Embryonic facial prominence (tissue), 1 donor: ENCODE data around the gene INTS15.
"Not testable (repeated sequence)": the region's sequence is repeated elsewhere in the genome, so short reads cannot be mapped to it uniquely, and the experiment has no call there.

Experiments
- DNase-seq: peaks from one replicate; pipeline ENCODE4 v3.0.0-alpha.2; 2016; ENCODE audit errors: extremely low spot score

INTS15 gene

DNA sequence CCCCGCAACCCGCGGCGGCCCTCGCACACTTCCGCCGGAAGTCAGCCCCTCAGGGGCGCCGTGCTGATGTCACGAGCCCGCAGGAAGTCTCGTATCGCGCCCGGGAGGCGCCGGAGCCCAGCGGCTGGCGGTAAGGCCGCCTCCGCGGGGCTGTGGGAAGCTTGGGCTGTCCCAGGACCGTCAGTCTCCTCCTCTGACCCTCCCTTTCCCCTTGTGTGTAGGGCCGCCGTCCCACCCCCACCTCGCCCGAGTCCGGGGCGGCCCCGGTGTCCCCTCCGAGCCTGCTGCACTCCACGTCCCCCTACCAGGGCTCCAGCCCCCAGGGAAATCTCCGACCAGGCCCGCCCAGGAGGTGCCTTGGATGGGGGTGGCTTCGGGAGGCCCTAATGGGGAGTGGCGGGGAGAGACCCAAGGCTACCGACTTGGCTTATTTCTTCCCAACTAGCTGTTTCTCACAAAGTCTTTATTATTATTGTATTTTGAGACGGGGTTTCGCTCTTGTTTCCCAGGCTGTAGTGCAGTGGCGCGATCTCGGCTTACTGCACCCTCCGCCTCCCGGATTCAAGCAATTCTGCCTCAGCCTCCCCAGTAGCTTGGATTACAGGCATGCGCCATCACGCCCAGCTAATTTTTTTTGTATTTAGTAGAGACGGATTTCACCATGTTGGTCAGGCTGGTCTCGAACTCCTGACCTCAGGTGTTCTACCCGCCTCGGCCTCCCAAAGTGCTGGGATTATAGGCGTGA, 12.3 kb upstream of the INTS15 start, which contains the start of gene ZDHHC4:
Gene ZDHHC4, plus strand, starts transcription at position 86 of the 745 bp plus-strand sequence. CDS start 3,108 bp downstream, outside the sequence.
- DNase-seq = peak; percentile 59

DNA sequence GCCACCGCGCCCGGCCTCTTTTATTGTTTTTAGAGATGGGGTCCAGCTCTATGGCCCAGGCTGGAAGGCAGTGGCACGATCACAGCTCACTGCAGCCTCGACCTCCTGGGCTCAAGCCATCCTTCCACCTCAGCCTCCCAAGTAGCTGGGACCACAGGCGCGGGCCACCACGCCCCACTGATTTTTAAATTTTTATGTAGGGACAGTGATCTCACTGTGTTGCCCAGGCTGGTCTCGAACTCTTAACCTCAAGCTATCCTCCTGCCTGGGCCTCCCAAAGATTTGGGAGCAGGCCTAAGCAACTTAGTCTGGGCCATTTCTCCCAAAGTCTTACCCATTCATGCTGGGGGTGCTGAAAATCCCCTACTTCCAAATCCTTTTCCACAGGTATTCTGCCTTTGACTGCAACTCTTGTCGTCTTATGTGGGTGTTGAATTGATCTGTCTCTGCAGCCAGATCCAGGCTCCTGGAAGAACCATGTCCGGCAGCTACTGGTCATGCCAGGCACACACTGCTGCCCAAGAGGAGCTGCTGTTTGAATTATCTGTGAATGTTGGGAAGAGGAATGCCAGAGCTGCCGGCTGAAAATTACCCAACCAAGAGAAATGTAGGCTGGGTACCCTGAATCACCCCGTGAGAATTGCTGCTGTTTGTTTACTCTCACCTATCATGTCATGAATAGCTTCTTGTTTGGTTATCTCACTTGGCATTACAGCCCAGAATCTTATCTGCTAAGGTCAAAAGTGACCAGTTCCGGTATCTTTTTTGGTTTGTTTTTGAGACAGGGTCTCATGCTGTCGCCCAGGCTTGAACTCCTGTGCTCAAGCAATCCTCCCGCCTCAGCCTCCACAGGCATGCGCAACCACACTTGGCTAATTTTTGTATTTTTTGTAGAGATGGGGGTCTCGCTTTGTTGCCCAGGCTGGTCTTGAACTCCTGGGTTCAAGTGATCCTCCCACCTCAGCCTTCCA, 11.4 kb upstream of the INTS15 start:
- no peak for DNase-seq

DNA sequence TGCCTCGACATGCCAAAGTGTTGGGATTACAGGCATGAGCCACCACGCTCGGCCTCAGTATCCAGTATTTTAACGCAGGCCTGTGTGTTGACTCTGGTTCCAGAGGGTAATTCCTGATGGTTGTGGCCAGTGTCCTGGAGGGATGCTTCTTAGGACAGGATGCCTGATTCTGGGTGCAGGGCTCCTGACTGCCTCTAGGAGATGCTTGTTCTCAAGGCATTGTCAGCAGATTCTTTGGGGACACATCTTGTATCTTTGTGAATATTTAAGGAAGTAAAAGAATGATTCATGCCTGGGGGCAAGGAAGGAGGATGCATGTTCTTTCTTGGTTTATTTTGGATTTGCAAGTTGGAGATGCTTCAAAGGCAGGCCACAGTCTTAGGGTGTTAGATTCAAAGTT, 10.4 kb upstream of the INTS15 start:
- DNase-seq = no peak

DNA sequence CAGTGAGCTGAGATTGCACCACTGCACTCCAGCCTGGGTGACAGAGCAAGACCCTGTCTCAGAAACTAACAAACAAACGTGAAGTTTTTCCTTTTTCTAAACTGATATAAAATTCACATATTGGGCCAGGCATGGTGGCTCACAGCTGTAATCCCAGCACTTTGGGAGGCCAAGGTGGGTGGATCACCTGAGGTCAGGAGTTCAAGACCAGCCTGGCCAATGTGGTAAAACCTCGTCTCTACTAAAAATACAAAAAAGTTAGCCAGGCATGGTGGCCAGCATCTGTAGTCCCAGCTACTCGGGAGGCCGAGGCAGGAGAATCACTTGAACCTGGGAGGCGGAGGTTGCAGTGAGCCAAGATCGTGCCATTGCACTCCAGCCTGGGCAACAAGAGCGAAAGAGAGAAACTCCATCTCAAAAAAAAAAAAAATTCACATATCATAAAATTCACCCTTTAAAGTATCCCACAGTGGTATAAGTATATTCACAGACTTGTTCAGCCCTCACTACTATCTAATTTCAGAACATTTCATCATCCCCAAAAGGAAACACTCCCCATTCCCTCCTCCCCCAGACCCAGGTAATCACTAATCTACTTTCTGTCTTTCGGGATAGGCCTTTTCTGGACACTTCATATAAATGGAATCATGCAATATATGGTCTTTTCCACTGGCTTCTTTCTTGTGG, 3.9 kb upstream of the INTS15 start:
- DNase-seq = not testable (repeated sequence)

DNA sequence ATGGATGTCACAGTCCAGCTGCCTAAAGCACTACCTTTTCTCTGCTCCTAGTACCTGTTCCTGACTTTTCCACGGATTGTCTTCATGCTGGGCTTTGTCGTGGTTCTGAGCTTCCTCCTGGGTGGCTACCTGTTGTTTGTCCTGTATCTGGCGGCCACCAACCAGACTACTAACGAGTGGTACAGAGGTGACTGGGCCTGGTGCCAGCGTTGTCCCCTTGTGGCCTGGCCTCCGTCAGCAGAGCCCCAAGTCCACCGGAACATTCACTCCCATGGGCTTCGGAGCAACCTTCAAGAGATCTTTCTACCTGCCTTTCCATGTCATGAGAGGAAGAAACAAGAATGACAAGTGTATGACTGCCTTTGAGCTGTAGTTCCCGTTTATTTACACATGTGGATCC, 1.3 kb upstream of the INTS15 start:
- DNase-seq = no peak

DNA sequence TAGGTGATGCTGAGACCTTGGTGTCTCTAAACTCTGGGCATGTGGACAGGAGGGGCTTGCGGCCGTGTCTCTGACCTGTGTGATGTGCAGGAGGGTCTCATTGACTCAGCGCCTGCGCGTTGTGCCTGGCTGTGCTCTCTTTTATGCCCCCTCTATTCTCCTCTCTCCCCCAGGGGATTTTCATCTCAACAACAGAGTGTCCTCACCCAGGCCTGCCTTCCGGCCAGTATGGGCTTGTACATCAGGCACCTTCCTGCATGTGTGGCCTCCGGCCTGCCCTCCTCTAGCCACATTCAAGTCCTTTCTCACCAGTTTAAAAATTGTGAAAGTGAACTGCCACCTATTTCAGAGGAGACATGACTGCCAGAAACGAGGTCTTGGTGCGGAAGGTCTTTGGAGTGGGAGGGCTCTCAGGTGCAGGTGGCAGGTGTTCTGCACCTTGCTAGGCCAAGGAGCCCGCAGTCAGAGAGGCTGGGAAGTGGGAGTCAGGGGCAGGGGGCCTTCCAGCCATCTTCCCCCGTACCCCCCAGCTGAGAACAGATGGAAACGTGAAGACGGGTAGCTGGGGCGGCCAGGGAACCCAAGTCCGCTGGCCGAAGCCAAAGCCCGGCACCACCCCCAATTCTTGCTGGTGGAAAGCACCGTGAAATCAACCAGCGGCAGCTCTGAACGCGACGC, 531 bp upstream of the INTS15 start:
- DNase-seq = no peak

DNA sequence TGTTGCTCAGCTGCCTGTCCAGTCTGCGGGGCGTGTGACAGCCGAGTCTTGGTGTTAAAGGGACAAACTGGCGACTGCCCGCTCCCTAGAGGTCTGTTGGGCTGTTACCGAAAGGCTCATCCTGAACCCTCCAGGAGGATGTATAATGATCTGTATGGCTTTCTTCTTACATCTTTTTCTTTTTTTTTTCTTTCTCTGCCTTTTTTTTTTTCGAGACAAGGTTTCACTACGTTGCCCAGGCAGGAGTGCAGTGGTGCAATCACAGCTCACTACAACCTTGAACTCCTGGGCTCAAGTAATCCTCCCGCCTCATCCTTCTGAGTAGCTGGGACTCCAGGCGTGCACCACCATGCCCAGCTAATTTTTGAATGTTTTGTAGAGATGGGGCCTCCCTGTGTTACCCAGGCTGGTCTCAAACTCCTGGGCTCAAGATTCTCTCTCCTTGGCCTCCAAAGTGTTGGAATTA, 857 bp downstream of the INTS15 start:
- DNase-seq = no peak

DNA sequence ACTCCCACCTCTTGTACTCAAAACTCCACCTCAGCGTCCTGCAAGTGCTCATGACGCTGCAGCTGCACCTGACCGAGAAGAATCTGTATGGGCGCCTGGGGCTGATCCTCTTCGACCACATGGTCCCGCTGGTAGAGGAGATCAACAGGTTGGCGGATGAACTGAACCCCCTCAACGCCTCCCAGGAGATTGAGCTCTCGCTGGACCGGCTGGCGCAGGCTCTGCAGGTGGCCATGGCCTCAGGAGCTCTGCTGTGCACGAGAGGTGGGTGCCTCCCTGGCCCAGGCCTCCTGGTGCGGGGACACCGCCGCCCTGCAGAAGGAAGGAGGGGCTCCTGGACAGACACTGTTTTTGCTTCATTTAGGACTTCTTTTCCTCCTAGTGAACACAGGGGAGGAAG, 10.3 kb downstream of the INTS15 start:
- DNase-seq = no peak

DNA sequence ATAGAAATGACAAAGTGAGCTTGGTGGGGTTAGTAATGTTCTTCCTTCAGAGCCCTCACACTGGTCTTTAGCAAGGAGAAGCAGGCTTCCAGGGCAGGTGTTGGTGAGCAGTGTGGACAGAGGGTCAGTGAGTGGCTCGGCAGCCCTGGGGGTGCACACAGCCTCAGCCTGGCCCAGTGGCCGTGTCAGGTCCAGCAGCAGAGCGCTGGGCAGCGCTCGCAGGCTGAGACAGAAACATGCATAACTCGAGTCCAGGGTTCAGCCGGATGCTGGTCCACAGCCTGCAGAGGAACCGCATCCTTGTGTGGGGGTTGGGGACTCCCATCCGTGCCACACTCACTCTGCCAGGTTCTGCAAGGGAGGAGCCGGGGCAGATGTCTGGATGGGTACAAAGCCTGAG, 14.6 kb downstream of the INTS15 start:
- DNase-seq = no peak

DNA sequence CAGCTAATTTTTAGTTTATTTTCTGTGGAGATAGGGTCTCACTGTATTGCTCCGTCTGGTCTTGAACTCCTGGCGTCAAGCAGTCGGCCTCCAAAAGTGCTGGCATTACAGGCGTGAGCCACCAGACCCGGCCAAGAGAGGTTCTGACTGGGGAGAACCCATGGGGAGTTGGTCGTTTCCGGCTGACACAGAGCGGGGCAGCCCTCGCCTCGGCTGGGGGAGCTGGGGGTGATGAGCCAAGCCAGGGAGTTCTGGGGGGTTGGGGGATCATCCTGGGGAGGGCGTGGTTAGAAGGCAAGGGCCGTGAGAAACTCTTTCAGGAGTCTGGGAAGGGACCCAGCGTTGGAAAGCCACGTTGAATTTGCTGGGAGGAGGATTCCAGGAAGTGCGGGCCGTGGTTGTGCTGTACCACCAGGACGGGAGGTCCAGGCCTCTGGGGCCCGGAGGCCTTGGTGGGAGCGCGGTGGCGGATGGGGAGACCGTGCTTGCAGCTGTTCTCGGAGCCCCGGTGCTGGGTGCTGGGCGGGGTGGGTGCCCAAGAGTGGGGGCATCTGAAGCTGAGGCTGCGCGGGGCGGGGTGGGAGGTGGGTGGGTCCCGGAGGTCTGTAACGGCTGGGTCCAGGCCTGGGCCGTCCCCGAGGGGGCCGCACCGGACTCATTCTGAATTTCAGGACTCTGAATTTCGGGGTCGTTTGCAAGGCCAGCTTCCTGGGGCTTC, 17.2 kb downstream of the INTS15 start:
- no peak for DNase-seq

DNA sequence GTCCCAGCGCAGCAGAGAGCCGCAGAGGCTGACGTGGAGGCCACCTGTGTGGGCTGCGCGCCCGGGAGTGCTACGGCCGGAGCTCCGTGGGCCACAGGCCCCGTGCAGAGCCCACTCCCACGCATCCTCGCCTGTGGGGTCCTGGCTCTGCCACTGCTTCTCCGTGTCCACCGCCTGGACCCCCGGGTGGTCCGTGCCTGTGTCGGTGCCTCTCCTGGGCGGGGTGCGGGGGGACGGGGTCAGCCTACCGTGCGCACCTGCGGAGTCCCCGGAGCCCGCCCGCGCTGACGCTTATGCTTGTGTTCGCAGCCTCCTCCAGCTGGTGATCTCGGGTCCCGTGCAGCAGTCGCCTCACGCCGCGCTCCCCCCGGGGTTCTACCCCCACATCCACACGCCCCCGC, 17.8 kb downstream of the INTS15 start:
- no peak for DNase-seq

DNA sequence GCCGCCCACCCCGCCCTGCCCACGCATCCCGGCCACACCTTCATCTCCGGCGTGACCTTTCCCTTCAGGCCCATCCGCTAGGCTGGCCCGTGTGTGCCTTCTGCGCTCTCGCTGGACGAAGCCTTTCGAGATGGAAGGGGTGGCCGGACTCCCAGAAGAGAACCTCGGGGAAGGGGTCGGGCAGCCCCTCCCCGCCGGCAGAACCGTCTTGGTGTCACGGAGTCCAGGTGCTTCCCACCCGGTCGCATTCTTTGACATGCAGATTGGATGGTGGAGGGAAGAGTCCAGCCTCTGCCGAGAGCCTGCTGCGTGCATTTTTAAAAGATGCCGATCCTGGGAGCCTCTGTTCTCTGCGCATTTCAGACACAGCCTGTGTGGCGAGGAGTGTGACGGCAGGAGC, 18.3 kb downstream of the INTS15 start:
- DNase-seq = no peak

DNA sequence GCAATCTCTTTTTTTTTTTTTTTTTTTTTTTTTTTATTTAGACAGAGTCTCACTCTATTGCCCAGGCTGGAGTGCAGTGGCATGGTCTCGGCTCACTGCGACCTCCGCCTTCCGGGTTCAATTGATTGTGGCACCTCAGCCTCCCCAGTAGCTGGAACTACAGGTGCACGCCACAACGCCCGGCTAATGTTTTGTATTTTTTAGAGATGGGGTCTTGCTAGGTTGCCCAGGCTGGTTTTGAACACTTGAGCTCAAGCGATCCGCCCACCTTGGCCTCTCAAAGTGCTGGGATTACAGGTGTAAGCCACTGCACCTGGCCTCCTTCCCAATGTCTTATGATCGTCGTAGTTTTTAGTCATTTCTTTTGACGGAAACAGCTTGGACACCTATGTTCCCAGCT, 19.0 kb downstream of the INTS15 start:
- no peak for DNase-seq

DNA sequence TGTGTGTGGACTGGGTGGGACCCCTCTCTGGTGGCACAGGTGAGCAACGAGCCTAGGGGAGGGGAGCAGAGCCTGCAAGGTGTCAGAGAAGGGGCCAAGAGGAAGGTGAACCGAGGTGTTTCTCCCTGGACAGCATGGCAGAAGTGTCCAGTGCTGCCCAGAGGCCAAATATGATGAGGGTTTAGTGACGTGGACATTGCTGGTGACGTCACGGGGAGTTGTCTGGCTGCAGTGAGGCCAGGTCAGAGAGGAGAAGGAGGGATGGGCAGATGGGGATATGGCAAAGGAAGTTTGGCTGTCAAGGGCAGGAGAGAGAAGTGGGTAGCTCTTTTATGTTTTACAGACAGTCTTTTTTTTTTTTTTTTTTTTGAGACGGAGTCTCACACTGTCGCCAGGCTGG, 23.0 kb downstream of the INTS15 start:
- DNase-seq = no peak

DNA sequence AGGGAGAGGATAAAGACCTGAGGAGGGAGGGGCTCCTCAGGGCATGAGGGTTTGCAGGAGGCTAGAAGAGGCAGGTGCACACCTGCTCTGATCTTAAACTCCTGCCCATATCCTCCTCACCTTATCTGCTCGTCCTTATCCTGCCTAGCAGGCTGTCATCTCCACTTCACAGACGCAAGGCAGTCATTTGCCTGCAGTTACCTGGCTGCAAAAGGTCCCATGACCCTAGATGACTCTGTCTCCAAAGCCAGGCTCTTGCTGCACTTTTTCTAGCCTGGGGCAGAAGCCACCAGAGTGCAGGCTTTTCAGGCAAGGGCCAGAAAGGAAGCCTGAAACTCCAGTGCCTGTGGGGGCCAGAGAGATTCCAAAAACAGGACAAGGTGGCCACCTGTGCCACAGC, 23.9 kb downstream of the INTS15 start:
- DNase-seq = no peak

DNA sequence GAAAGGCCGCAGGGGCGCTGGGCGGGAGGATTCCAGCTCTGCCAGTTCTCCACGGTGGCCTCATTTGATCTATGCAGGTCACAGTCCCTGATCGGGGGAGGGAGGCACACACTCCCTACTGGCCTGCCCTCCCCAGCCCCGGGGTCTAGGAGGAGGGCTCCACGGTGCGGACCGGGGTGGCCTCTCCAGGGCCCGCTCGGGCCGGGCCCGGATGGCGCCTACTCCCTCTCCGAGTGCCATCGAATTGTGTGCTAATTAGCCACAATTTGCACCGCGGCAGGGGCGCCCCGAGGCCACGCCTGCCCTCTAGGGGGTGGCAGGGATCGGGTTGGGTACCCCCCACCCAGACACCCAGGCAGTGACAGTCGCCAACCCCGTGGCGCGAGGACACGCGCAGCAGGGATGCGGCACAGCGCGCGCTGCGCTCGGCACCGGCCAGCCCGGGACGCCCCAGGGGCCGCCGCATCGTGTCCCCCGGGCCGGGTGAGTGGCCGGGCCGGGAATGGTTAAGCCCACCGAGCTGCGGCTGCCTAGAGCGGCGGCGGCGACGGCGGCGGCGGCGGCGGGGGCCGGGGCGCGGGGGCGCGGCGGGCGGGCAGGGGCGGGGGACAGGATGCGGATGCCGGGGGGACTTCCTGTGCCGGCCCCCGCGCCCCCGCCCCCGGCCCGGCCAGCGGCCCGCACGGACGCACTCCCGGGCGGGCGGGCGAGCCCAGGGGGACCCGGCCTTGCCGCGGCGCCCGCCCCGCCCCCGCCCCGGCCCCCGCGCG, 25.3 kb downstream of the INTS15 start, which contains the start of gene ZNF853:
Gene ZNF853, plus strand, starts transcription at position 658 of the 770 bp plus-strand sequence. CDS start 565 bp downstream, outside the sequence.
- no peak for DNase-seq

DNA sequence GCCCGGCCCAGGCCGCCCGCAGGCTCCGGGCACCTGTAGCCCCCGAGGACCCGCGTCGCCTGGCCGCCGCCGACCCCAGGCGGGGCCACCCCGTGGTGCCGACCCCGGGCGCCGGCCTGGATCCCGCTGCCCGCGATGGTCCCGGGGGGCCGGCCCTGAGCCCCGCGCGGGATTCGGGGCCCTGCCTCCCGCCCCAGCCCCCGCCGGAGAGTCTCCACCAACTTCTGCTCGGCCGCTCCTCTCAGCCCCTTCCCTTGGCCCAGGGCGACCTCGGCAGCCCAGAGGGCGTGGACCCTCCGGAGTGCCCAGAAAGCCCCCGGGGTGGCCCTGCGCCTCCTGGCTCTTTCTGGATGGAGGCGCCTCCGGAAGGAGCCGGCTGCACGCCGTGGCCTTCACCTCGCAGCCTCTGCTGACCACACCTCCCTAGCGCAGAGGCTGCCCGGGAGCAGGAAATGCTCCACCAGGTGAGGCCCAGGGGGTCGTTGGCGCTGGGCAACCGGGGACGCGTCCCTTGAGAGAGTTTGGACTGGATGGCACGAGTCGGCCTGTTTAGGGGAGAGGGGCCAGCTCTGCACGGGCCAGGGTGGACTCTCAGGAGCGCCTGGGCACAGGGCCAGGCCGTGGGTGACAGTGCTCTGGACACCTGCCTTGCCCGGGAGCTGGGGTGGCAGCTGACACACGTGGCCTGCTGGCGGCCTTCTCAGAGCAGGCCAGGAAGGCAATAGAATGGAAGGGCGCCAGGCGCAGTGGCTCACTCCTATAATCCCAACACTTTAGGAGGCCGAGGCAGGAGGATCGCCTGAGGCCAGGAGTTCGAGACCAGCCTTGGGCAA, 26.1 kb downstream of the INTS15 start:
- DNase-seq = no peak

DNA sequence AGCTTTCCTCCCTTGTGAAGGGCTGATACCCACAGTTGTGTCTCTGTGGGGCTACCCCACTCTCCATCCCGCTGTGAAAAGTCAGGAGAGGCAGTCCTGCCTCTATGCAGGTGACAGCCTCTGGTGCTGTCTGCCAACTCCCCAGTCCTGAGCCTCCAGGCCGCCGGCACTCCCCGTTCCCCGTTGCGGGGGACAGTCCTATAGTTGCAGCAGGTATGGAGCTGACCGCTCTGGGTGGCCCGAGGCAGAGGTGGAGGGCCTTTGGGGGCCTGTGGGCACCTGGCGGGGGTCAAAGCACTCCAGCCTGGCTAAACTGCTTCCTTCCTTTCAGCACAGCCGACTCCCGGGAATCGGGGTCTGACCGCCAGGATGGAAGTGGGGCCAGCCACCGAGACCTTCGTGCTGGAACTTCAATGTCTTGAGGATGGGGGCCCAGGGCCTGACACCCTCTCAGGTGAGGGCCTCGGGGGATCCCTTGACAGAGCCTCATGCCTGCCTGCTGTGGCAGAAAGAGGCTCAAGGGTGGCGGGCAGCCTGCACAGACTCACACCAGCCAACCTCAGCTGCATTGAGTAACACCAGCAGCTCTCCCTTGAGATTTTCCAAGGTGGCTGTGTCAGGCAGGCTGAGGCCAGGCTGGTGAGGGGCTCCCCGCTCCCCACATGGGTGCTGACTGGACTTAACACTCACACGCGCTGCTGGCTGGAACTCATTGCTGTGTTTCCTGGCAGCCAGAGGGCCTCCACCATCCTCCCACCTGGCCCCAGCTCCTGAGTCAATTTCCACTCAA, 27.2 kb downstream of the INTS15 start:
- no peak for DNase-seq
